Measurements from ENCODE around the gene CYP27B1.

Gene CYP27B1

GRCh38 chr12:57813111-57813970, 46.5 kb upstream of the CYP27B1 start:
- Histone ChIP-seq H3K18ac (ENCODE audit: low read length) (no peak overlapping the region), H3K27ac (ENCODE audit: low read depth, low read length) (no peak overlapping the region), H3K4ac (ENCODE audit: low read depth, low read length) (no peak overlapping the region), H2AK5ac (ENCODE audit: low read length) (no peak overlapping the region), H4K5ac (ENCODE audit: low read length) (no peak overlapping the region), H3K79me2 (ENCODE audit: control insufficient read depth, insufficient read depth, low read length) (no peaks in the 10 kb centered on the region), H4K8ac (ENCODE audit: low read depth, low read length) (no peak overlapping the region), H3K27me3 (ENCODE audit: insufficient read depth, low read length, poor library complexity) (no peaks in the 10 kb centered on the region), H3K9ac (ENCODE audit: low read length) (no peak overlapping the region), H3K4me1 (ENCODE audit: control insufficient read depth, low read depth, low read length) (no peaks in the 10 kb centered on the region), H3K23ac (ENCODE audit: low read length) (no peak overlapping the region), H3K36me3 (ENCODE audit: control insufficient read depth, insufficient read depth, low read length) (no peaks in the 10 kb centered on the region), H3K56ac (ENCODE audit: low read length) (no peak overlapping the region), H3K4me2 (ENCODE audit: low read length) (no peak overlapping the region), H3K4me3 (ENCODE audit: low read length) (no peak overlapping the region), H2BK15ac (replicated peaks; ENCODE audit: low read depth) (no peak overlapping the region), H2BK5ac (ENCODE audit: low read length) (no peak overlapping the region), H2BK120ac (ENCODE audit: low read depth, low read length) (no peak overlapping the region), H3K79me1 (ENCODE audit: low read length) (no peaks in the 10 kb centered on the region)
- DNase-seq: no peak
- no CpG with 5 or more reads among the region's 14 CpGs for WGBS (ENCODE audit: extremely low coverage, insufficient coverage, low lambda C conversion rate)

DNA sequence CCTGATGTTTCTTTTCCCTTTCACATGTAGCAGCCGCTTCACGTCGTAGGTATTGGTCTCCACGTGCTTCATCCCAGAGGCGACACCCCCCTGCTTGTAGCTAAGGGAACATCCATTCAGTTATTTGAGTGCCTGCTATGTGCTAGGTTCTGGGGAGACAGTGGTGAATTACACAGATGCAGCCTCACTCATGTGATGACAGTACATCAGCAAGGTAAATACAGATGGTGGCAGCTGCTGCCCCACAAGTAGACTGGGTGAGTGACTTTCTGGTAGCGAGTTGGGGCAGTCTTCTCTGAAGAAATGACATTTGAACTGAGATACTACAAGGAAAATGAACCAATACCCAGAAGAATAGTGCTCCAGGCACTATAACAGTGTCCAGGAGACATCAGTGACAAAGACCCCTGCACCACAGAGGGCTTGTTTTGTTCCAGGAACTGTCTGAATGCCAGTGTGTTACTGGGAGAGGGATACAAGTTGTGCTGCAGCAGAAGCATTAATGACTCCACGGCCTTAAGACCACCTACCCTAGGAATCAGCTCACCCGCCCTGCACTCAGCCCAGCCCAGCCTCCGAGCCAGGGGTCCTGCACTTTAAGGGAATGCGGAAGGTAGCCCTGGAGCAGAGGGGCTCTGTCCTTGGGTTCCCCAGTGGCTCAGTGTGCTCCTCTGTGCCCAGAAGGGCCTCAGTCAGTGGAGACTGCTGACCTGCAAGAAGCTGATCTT, 44.3 kb upstream of the CYP27B1 start:
- H2BK15ac ChIP-seq (replicated peaks; ENCODE audit: low read depth): no peak overlapping the region
- no peaks in the 10 kb centered on the region for H3K79me2 ChIP-seq (ENCODE audit: control insufficient read depth, insufficient read depth, low read length)
- WGBS (ENCODE audit: extremely low coverage, insufficient coverage, low lambda C conversion rate): no CpG with 5 or more reads among the region's 10 CpGs
- H3K27me3 ChIP-seq (ENCODE audit: insufficient read depth, low read length, poor library complexity): no peaks in the 10 kb centered on the region
- H3K79me1 ChIP-seq (ENCODE audit: low read length): no peaks in the 10 kb centered on the region
- no peaks in the 10 kb centered on the region for H3K4me1 ChIP-seq (ENCODE audit: control insufficient read depth, low read depth, low read length)
- H3K4me3 ChIP-seq (ENCODE audit: low read length): no peak overlapping the region
- H3K36me3 ChIP-seq (ENCODE audit: control insufficient read depth, insufficient read depth, low read length): no peaks in the 10 kb centered on the region
- no peak overlapping the region for H3K4me2 ChIP-seq (ENCODE audit: low read length)
- H3K18ac ChIP-seq (ENCODE audit: low read length): no peak overlapping the region
- H2BK5ac ChIP-seq (ENCODE audit: low read length): no peak overlapping the region
- H2BK120ac ChIP-seq (ENCODE audit: low read depth, low read length): no peak overlapping the region
- H3K56ac ChIP-seq (ENCODE audit: low read length): no peak overlapping the region
- no peak overlapping the region for H3K4ac ChIP-seq (ENCODE audit: low read depth, low read length)
- H3K9ac ChIP-seq (ENCODE audit: low read length): no peak overlapping the region
- no peak overlapping the region for H4K5ac ChIP-seq (ENCODE audit: low read length)
- no peak for DNase-seq
- no peak overlapping the region for H3K27ac ChIP-seq (ENCODE audit: low read depth, low read length)
- H4K8ac ChIP-seq (ENCODE audit: low read depth, low read length): no peak overlapping the region
- no peak overlapping the region for H2AK5ac ChIP-seq (ENCODE audit: low read length)
- no peak overlapping the region for H3K23ac ChIP-seq (ENCODE audit: low read length)

GRCh38 chr12:57810450-57810849, 43.6 kb upstream of the CYP27B1 start:
- no peak overlapping the region for H2BK120ac ChIP-seq (ENCODE audit: low read depth, low read length)
- H3K23ac ChIP-seq (ENCODE audit: low read length): no peak overlapping the region
- no peak overlapping the region for H3K56ac ChIP-seq (ENCODE audit: low read length)
- H2AK5ac ChIP-seq (ENCODE audit: low read length): no peak overlapping the region
- no peak overlapping the region for H4K5ac ChIP-seq (ENCODE audit: low read length)
- H3K36me3 ChIP-seq (ENCODE audit: control insufficient read depth, insufficient read depth, low read length): no peaks in the 10 kb centered on the region
- no CpG with 5 or more reads among the region's 5 CpGs for WGBS (ENCODE audit: extremely low coverage, insufficient coverage, low lambda C conversion rate)
- no peak overlapping the region for H2BK5ac ChIP-seq (ENCODE audit: low read length)
- DNase-seq: no peak
- no peak overlapping the region for H3K4ac ChIP-seq (ENCODE audit: low read depth, low read length)
- H3K79me1 ChIP-seq (ENCODE audit: low read length): no peaks in the 10 kb centered on the region
- H3K18ac ChIP-seq (ENCODE audit: low read length): no peak overlapping the region
- no peaks in the 10 kb centered on the region for H3K4me1 ChIP-seq (ENCODE audit: control insufficient read depth, low read depth, low read length)
- no peaks in the 10 kb centered on the region for H3K27me3 ChIP-seq (ENCODE audit: insufficient read depth, low read length, poor library complexity)
- H4K8ac ChIP-seq (ENCODE audit: low read depth, low read length): no peak overlapping the region
- no peak overlapping the region for H2BK15ac ChIP-seq (replicated peaks; ENCODE audit: low read depth)
- H3K4me3 ChIP-seq (ENCODE audit: low read length): no peak overlapping the region
- H3K9ac ChIP-seq (ENCODE audit: low read length): no peak overlapping the region
- no peak overlapping the region for H3K27ac ChIP-seq (ENCODE audit: low read depth, low read length)
- no peak overlapping the region for H3K4me2 ChIP-seq (ENCODE audit: low read length)
- no peaks in the 10 kb centered on the region for H3K79me2 ChIP-seq (ENCODE audit: control insufficient read depth, insufficient read depth, low read length)

DNA sequence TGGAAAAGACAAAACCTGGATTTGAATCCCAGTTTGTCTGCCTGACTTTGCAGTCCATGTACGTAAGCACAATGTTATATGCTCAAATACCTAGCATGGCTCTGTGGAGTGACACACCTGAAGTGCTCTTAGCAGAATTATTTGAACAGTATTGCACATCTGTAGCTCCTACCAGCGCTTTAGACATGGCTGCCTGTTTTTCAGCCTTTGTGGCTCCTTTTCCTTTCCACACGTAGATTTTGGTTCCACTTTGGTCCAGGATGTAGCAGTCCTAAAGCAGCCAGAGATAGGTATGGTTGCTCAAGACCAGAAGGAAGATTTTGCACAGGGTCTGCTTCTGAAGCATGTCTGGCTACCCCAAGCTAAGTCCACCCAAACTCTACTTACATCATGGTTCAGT, 42.5 kb upstream of the CYP27B1 start:
- Histone ChIP-seq H2BK15ac (replicated peaks; ENCODE audit: low read depth) (no peak overlapping the region), H3K4ac (ENCODE audit: low read depth, low read length) (no peak overlapping the region), H3K36me3 (ENCODE audit: control insufficient read depth, insufficient read depth, low read length) (no peaks in the 10 kb centered on the region), H3K79me2 (ENCODE audit: control insufficient read depth, insufficient read depth, low read length) (no peaks in the 10 kb centered on the region), H3K4me1 (ENCODE audit: control insufficient read depth, low read depth, low read length) (no peaks in the 10 kb centered on the region), H3K79me1 (ENCODE audit: low read length) (no peaks in the 10 kb centered on the region), H3K56ac (ENCODE audit: low read length) (no peak overlapping the region), H3K18ac (ENCODE audit: low read length) (no peak overlapping the region), H3K27ac (ENCODE audit: low read depth, low read length) (no peak overlapping the region), H2AK5ac (ENCODE audit: low read length) (no peak overlapping the region), H3K9ac (ENCODE audit: low read length) (no peak overlapping the region), H3K27me3 (ENCODE audit: insufficient read depth, low read length, poor library complexity) (no peaks in the 10 kb centered on the region), H2BK120ac (ENCODE audit: low read depth, low read length) (no peak overlapping the region), H4K8ac (ENCODE audit: low read depth, low read length) (no peak overlapping the region), H3K4me2 (ENCODE audit: low read length) (no peak overlapping the region), H2BK5ac (ENCODE audit: low read length) (no peak overlapping the region), H4K5ac (ENCODE audit: low read length) (no peak overlapping the region), H3K23ac (ENCODE audit: low read length) (no peak overlapping the region), H3K4me3 (ENCODE audit: low read length) (no peak overlapping the region)
- no CpG with 5 or more reads among the region's 3 CpGs for WGBS (ENCODE audit: extremely low coverage, insufficient coverage, low lambda C conversion rate)
- DNase-seq: no peak

GRCh38 chr12:57808351-57808750, 41.5 kb upstream of the CYP27B1 start:
- DNase-seq: no peak
- no peaks in the 10 kb centered on the region for H3K27me3 ChIP-seq (ENCODE audit: insufficient read depth, low read length, poor library complexity)

More at GRCh38 chr12:57808351-57808750, 41.5 kb upstream of the CYP27B1 start:
- Histone ChIP-seq H3K56ac (ENCODE audit: low read length) (no peak overlapping the region), H2AK5ac (ENCODE audit: low read length) (no peak overlapping the region), H4K8ac (ENCODE audit: low read depth, low read length) (no peak overlapping the region), H3K4me3 (ENCODE audit: low read length) (no peak overlapping the region), H3K79me1 (ENCODE audit: low read length) (no peaks in the 10 kb centered on the region), H3K4me2 (ENCODE audit: low read length) (no peak overlapping the region), H3K9ac (ENCODE audit: low read length) (no peak overlapping the region), H2BK120ac (ENCODE audit: low read depth, low read length) (no peak overlapping the region), H3K27ac (ENCODE audit: low read depth, low read length) (no peak overlapping the region), H3K79me2 (ENCODE audit: control insufficient read depth, insufficient read depth, low read length) (no peaks in the 10 kb centered on the region), H3K4me1 (ENCODE audit: control insufficient read depth, low read depth, low read length) (no peaks in the 10 kb centered on the region), H2BK5ac (ENCODE audit: low read length) (no peak overlapping the region), H3K18ac (ENCODE audit: low read length) (no peak overlapping the region), H3K4ac (ENCODE audit: low read depth, low read length) (no peak overlapping the region), H2BK15ac (replicated peaks; ENCODE audit: low read depth) (no peak overlapping the region), H3K23ac (ENCODE audit: low read length) (no peak overlapping the region), H4K5ac (ENCODE audit: low read length) (no peak overlapping the region), H3K36me3 (ENCODE audit: control insufficient read depth, insufficient read depth, low read length) (no peaks in the 10 kb centered on the region)
- WGBS (ENCODE audit: extremely low coverage, insufficient coverage, low lambda C conversion rate): no CpG with 5 or more reads among the region's 5 CpGs

Data from mesendoderm (in vitro differentiated cells).